GM23338 (cell line): ENCODE measurements around the gene MYO9A. TPM values are rescaled to one million over a fixed set of nuclear protein-coding genes. Genes with fewer than 3 reads are reported as not detected.

Experiments used
- ATAC-seq: fragments of 200-7000 bp; cut with Tn5 transposase; 3 replicates; pipeline ENCODE4 v1.9.1; 2020
- DNase-seq: peaks from one replicate; pipeline ENCODE4 v3.0.0-alpha.2; 2015; ENCODE audit warnings: low spot score
- H2AFZ ChIP-seq: fragments of 200-600 bp; sonication (generic); 2 replicates; pipeline ENCODE4 v1.8.0; 2016; ENCODE audit warnings: antibody characterized with exemption, mild to moderate bottlenecking, moderate library complexity
- H3F3A ChIP-seq: fragments of 200-600 bp; sonication (generic); replicated peaks from 2 replicates; pipeline ENCODE4 v1.8.0; 2017; ENCODE audit warnings: antibody characterized with exemption, mixed run types, low read depth
- H3K27ac ChIP-seq: fragments of 200-600 bp; sonication (generic); 2 replicates; pipeline ENCODE4 v1.6.1; 2016; ENCODE audit warnings: low read depth
- H3K27me3 ChIP-seq: fragments of 200-600 bp; sonication (generic); 2 replicates; pipeline ENCODE4 v1.8.0; 2016; ENCODE audit warnings: mild to moderate bottlenecking, mixed run types, moderate library complexity; ENCODE audit not compliant: insufficient read depth
- H3K36me3 ChIP-seq: fragments of 200-600 bp; sonication (generic); 2 replicates; pipeline ENCODE4 v1.8.0; 2016; ENCODE audit warnings: mild to moderate bottlenecking; ENCODE audit not compliant: insufficient read depth
- H3K4me1 ChIP-seq: fragments of 200-600 bp; sonication (generic); 2 replicates; pipeline ENCODE4 v1.8.0; 2016; ENCODE audit warnings: mild to moderate bottlenecking, moderate library complexity; ENCODE audit not compliant: insufficient read depth
- H3K4me2 ChIP-seq: fragments of 200-600 bp; sonication (generic); 2 replicates; pipeline ENCODE4 v1.7.1; 2017; ENCODE audit warnings: mixed run types
- H3K4me3 ChIP-seq: fragments of 200-600 bp; sonication (generic); 2 replicates; pipeline ENCODE4 v1.6.1; 2016; ENCODE audit warnings: mixed run types
- H3K79me2 ChIP-seq: fragments of 200-600 bp; sonication (generic); replicated peaks from 2 replicates; pipeline ENCODE4 v1.8.0; 2017; ENCODE audit warnings: mild to moderate bottlenecking; ENCODE audit not compliant: insufficient read depth
- H3K9me2 ChIP-seq: fragments of 200-600 bp; sonication (generic); 2 replicates; pipeline ENCODE4 v1.8.0; 2017; ENCODE audit not compliant: insufficient read depth
- H4K20me1 ChIP-seq: fragments of 200-600 bp; sonication (generic); replicated peaks from 2 replicates; pipeline ENCODE4 v1.8.0; 2017; ENCODE audit warnings: mild to moderate bottlenecking; ENCODE audit not compliant: insufficient read depth
- H3K27ac Mint-ChIP-seq: 2 replicates; pipeline ENCODE4 v1.8.0; 2020; ENCODE audit warnings: inconsistent platforms, mild to moderate bottlenecking, moderate library complexity, mixed read lengths
- H3K27me3 Mint-ChIP-seq: 3 replicates; pipeline ENCODE4 v1.8.0; 2022; ENCODE audit warnings: low read depth, mild to moderate bottlenecking, moderate library complexity, mixed read lengths, inconsistent platforms; ENCODE audit not compliant: insufficient read depth, poor library complexity
- H3K36me3 Mint-ChIP-seq: 3 replicates; pipeline ENCODE4 v1.8.0; 2021; ENCODE audit warnings: low read depth, mild to moderate bottlenecking, inconsistent platforms, moderate library complexity, mixed read lengths
- H3K4me1 Mint-ChIP-seq: 3 replicates; pipeline ENCODE4 v1.8.0; 2020; ENCODE audit warnings: mild to moderate bottlenecking, inconsistent platforms, mixed read lengths
- H3K4me3 Mint-ChIP-seq: 3 replicates; pipeline ENCODE4 v1.8.0; 2021; ENCODE audit warnings: moderate library complexity, mild to moderate bottlenecking, inconsistent platforms, mixed read lengths
- H3K9me3 Mint-ChIP-seq: 3 replicates; pipeline ENCODE4 v1.8.0; 2020; ENCODE audit warnings: moderate library complexity, mild to moderate bottlenecking, inconsistent platforms, mixed read lengths
- CREB1 ChIP-seq: fragments of 250-450 bp; sonication (Bioruptor Pico); IDR thresholded peaks from 2 replicates; pipeline ENCODE4 v1.5.0; 2020; ENCODE audit warnings: low read depth, mild to moderate bottlenecking, moderate library complexity
- ETS1 ChIP-seq: IDR thresholded peaks from 2 replicates; pipeline ENCODE4 v1.6.1; 2016; ENCODE audit warnings: antibody characterized with exemption
- EZH2 ChIP-seq: fragments of 200-600 bp; sonication (generic); IDR thresholded peaks from one replicate; pipeline ENCODE4 v1.8.0; 2017; ENCODE audit warnings: antibody characterized with exemption, mild to moderate bottlenecking, low read depth; ENCODE audit not compliant: unreplicated experiment
- EZH2phosphoT487 ChIP-seq: fragments of 200-600 bp; sonication (generic); IDR thresholded peaks from one replicate; pipeline ENCODE4 v1.8.1; 2018; ENCODE audit warnings: antibody characterized with exemption; ENCODE audit not compliant: unreplicated experiment
- JUNB ChIP-seq: IDR thresholded peaks from one replicate; pipeline ENCODE4 v1.6.1; 2016; ENCODE audit warnings: antibody characterized with exemption; ENCODE audit not compliant: unreplicated experiment
- NANOG ChIP-seq: IDR thresholded peaks from 2 replicates; pipeline ENCODE4 v1.6.1; 2016; ENCODE audit warnings: antibody characterized with exemption, borderline replicate concordance
- POLR2AphosphoS5 ChIP-seq: IDR thresholded peaks from 2 replicates; pipeline ENCODE4 v1.6.1; 2016; ENCODE audit warnings: antibody characterized with exemption, low read depth
- REST ChIP-seq: IDR thresholded peaks from one replicate; pipeline ENCODE4 v1.6.1; 2018; ENCODE audit warnings: antibody characterized with exemption; ENCODE audit not compliant: unreplicated experiment
- STAT1 ChIP-seq: IDR thresholded peaks from one replicate; pipeline ENCODE4 v1.6.1; 2016; ENCODE audit warnings: antibody characterized with exemption; ENCODE audit not compliant: unreplicated experiment
- ZNF114 ChIP-seq: fragments of 250-450 bp; sonication (Bioruptor Pico); IDR thresholded peaks from 2 replicates; pipeline ENCODE4 v1.5.0; 2020; ENCODE audit warnings: mild to moderate bottlenecking, moderate library complexity
- ZNF331 ChIP-seq: fragments of 250-450 bp; sonication (Bioruptor Pico); IDR thresholded peaks from 2 replicates; pipeline ENCODE4 v1.5.0; 2020; ENCODE audit warnings: low read depth, mild to moderate bottlenecking, moderate library complexity
- polyA plus RNA-seq: library from polyadenylated mRNA; unstranded; fragments of >200 nt; fragmentation: Nextera tagmentation; extraction: Ambion mirVana; gene quantifications from 2 replicates; pipeline ENCODE4 v1.2.1, GENCODE V29; 2016
- total RNA-seq: library from RNA; depleted of rRNA; stranded (reverse); fragments of >200 nt; shearing (Covaris generic); gene quantifications from 2 replicates; pipeline ENCODE4 v1.2.3, GENCODE V29; 2014

Gene MYO9A
- total and polyA plus RNA-seq, 2 experiments from 2014 or later: 11.6 to 32.8 TPM

- peaks cover 6% of the 10 kb centered on the region; the same call in 1 of the 3 replicates for H3K36me3 Mint-ChIP-seq
- no peak overlapping the region for H3K4me3 Mint-ChIP-seq
- H2AFZ ChIP-seq: no peak overlapping the region
- ATAC-seq (no peak), DNase-seq (no peak)
- H3K4me1 Mint-ChIP-seq: peaks cover 7% of the 10 kb centered on the region
- no peaks in the 10 kb centered on the region for H3K4me1 ChIP-seq
- H3K79me2 ChIP-seq: no peaks in the 10 kb centered on the region; the same call in 1 of the 2 replicates
- H3K9me2 ChIP-seq: no peaks in the 10 kb centered on the region
- H3K27ac Mint-ChIP-seq: no peak overlapping the region; the same call in 1 of the 2 replicates
- no peaks in the 10 kb centered on the region for H3F3A ChIP-seq
- H3K27ac ChIP-seq: no peak overlapping the region
- peaks cover 4% of the 10 kb centered on the region; the same call in 1 of the 2 replicates for H4K20me1 ChIP-seq
- no peaks in the 10 kb centered on the region for H3K27me3 ChIP-seq
- peaks cover 4% of the 10 kb centered on the region; the same call in 1 of the 3 replicates for H3K9me3 Mint-ChIP-seq
- TF ChIP-seq EZH2phosphoT487 (no peak), JUNB (no peak), ZNF331 (CRISPR knock-in tag) (no peak)
- no peaks in the 10 kb centered on the region for H3K36me3 ChIP-seq
- H3K4me3 ChIP-seq: no peak overlapping the region
- H3K4me2 ChIP-seq: no peak overlapping the region
- H3K27me3 Mint-ChIP-seq: no peaks in the 10 kb centered on the region
These were observed 80.6 kb downstream of the MYO9A start for GRCh38 chr15:72037321-72037720.

GRCh38 chr15:72034859-72035650 lies 82.9 kb downstream of the MYO9A start:
- peaks cover 4% of the 10 kb centered on the region; the same call in 1 of the 3 replicates for H3K9me3 Mint-ChIP-seq

DNA sequence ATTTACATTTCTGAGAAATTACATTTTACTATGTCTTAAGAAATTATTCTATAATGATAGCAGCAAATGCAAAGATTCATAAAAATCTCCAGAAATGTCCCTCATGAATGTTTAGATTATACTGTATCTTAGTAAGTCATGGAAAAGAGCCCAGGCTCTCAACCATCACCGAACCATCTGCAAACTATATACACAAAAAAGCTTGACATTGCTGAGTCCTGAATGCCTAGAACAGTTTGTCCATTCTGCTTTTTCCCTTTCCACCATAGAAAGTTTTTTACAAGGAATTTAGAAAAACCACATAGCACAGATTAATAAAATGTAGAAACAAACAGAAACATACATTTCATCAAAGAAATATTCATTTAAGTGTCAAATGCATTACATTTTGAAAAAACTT lies 83.6 kb downstream of the MYO9A start:
- no peak overlapping the region for H3K4me3 ChIP-seq
- no peaks in the 10 kb centered on the region for H3K27me3 Mint-ChIP-seq
- H3K4me2 ChIP-seq: no peak overlapping the region
- H4K20me1 ChIP-seq: peaks cover 4% of the 10 kb centered on the region; the same call in 1 of the 2 replicates
- H3K36me3 ChIP-seq: no peaks in the 10 kb centered on the region
- no peaks in the 10 kb centered on the region; the same call in 1 of the 2 replicates for H3K79me2 ChIP-seq
- no peaks in the 10 kb centered on the region for H3F3A ChIP-seq
- no peaks in the 10 kb centered on the region for H3K27me3 ChIP-seq
- H3K36me3 Mint-ChIP-seq: peaks cover 6% of the 10 kb centered on the region; the same call in 1 of the 3 replicates
- peaks cover 4% of the 10 kb centered on the region; the same call in 1 of the 3 replicates for H3K9me3 Mint-ChIP-seq
- no peak overlapping the region for H3K27ac Mint-ChIP-seq
- H3K4me3 Mint-ChIP-seq: no peak overlapping the region
- H3K4me1 Mint-ChIP-seq: no peaks in the 10 kb centered on the region
- DNase-seq (no peak), ATAC-seq (no peak)
- no peak overlapping the region for H3K27ac ChIP-seq
- no peak overlapping the region for H2AFZ ChIP-seq
- H3K9me2 ChIP-seq: no peaks in the 10 kb centered on the region
- H3K4me1 ChIP-seq: no peaks in the 10 kb centered on the region
- no peak for TF ChIP-seq ZNF114
- no peak for TF ChIP-seq POLR2AphosphoS5
- no peak for TF ChIP-seq REST
- no peak for TF ChIP-seq STAT1
- no peak for TF ChIP-seq CREB1 (CRISPR knock-in tag)
- no peak for TF ChIP-seq EZH2
- TF ChIP-seq NANOG: no peak
- no peak for TF ChIP-seq ETS1
- no peak for TF ChIP-seq ZNF331 (CRISPR knock-in tag)

More at GRCh38 chr15:72034859-72035650, 82.9 kb downstream of the MYO9A start:
- peaks cover 2% of the 10 kb centered on the region; the same call in 2 of the 3 replicates for H3K4me1 Mint-ChIP-seq
- H3K4me3 Mint-ChIP-seq: no peak overlapping the region
- no peak overlapping the region; the same call in 1 of the 2 replicates for H3K27ac Mint-ChIP-seq
- Histone ChIP-seq H3K27ac (no peak overlapping the region), H3K79me2 (no peaks in the 10 kb centered on the region; the same call in 1 of the 2 replicates), H2AFZ (no peak overlapping the region), H3K9me2 (no peaks in the 10 kb centered on the region), H3K4me2 (no peak overlapping the region), H3K4me1 (no peaks in the 10 kb centered on the region), H4K20me1 (peaks cover 4% of the 10 kb centered on the region; the same call in 1 of the 2 replicates), H3K27me3 (no peaks in the 10 kb centered on the region), H3F3A (no peaks in the 10 kb centered on the region), H3K4me3 (no peak overlapping the region), H3K36me3 (no peaks in the 10 kb centered on the region)
- no peak for ATAC-seq
- no peak for TF ChIP-seq ETS1
- H3K27me3 Mint-ChIP-seq: no peaks in the 10 kb centered on the region
- H3K36me3 Mint-ChIP-seq: peaks cover 6% of the 10 kb centered on the region; the same call in 1 of the 3 replicates
- no peak for DNase-seq
